ENCODE data around the gene EYA4. TPM values are rescaled to one million over a fixed set of nuclear protein-coding genes. Genes with fewer than 3 reads are reported as not detected.

Gene EYA4
- total and polyA plus RNA-seq, 2 donors (not counting 3 experiments of a cell fraction or from before 2014, with no cell fraction given) = not detected

- FAIRE-seq (no peak), DNase-seq (ENCODE audit: low read depth, low spot score) (no peak)
- Histone ChIP-seq H3K36me3 (ENCODE audit: control insufficient read depth in 2 of 2, extremely low read depth in 1 of 2, insufficient read depth in 2 of 2, low read length in 2 of 2) (no peaks in the 10 kb centered on the region), H3K27ac (ENCODE audit: insufficient read depth, low read depth, low read length) (no peak overlapping the region), H3K79me2 (ENCODE audit: control insufficient read depth, insufficient read depth, low read length) (no peaks in the 10 kb centered on the region), H3K9ac (replicated peaks; ENCODE audit: extremely low read depth, insufficient read depth, low read length) (no peak overlapping the region), H4K20me1 (replicated peaks; ENCODE audit: control insufficient read depth, extremely low read depth, insufficient read depth, low read length) (no peaks in the 10 kb centered on the region), H3K4me2 (ENCODE audit: insufficient read depth, low read length) (no peak overlapping the region), H3K9me1 (replicated peaks; ENCODE audit: control insufficient read depth, extremely low read depth, insufficient read depth, low read length) (no peaks in the 10 kb centered on the region), H3K9me3 (replicated peaks; ENCODE audit: control insufficient read depth, insufficient read depth, low read length) (no peaks in the 10 kb centered on the region), H3K4me1 (ENCODE audit: control insufficient read depth, extremely low read depth, insufficient read depth, low read length) (no peaks in the 10 kb centered on the region), H3K4me3 (replicated peaks in 1 of 3; ENCODE audit: insufficient read depth in 1 of 3, low read depth in 1 of 3, low read length in 3 of 3) (no peak overlapping the region), H2AFZ (ENCODE audit: low read depth, low read length) (no peak overlapping the region), H3K27me3 (ENCODE audit: control insufficient read depth in 2 of 2, insufficient read depth in 2 of 2, low read length in 2 of 2) (peaks cover 2 to 4% of the 10 kb centered on the region in 2 experiments)
- dilution Hi-C loops (cut with MboI; ENCODE audit: extremely low pct_ligation_motif_present, low sequenced_read_pairs) = no loop called here
- ChIA-PET POLR2A (no interaction called here), CTCF (interaction anchor here (0.8 to 3.6 kb wide), 13 partner anchors 10 to 1272 kb away, joined by 3 to 35 read pairs (median 4); no protein-coding TSS in a partner anchor)
- no TSS peak for BruUV-seq (replicated peaks)
- intact Hi-C loops (cut with micrococcal nuclease) = loop anchor here (2.0 kb wide), 1 partner anchor 265 kb away; no protein-coding TSS in a partner anchor
- TF ChIP-seq GATA2 (IDR thresholded peaks at IDR 0.05; ENCODE audit: insufficient read depth, insufficient read length, low read depth, low read length) (no peak), POLR2A (IDR thresholded peaks at IDR 0.05; ENCODE audit: low read depth, low read length) (no peak), CTCF (IDR thresholded peaks at IDR 0.05; ENCODE audit: extremely low read depth in 1 of 2, insufficient read depth in 1 of 2, low read depth in 1 of 2, low read length in 2 of 2) (no peak), FOS (IDR thresholded peaks at IDR 0.05; ENCODE audit: borderline replicate concordance, insufficient read depth, low read length) (no peak), MAX (IDR thresholded peaks at IDR 0.05; ENCODE audit: insufficient read depth, insufficient read length) (no peak), JUN (IDR thresholded peaks at IDR 0.05; ENCODE audit: borderline replicate concordance, insufficient read depth, insufficient read length, low read depth) (no peak), EZH2 (IDR thresholded peaks at IDR 0.05; ENCODE audit: borderline replicate concordance, low read depth, low read length, severe bottlenecking) (no peak), POLR2AphosphoS5 (IDR thresholded peaks at IDR 0.05; ENCODE audit: insufficient read depth, low read depth, low read length) (no peak), MYC (IDR thresholded peaks at IDR 0.05; ENCODE audit: low read depth, low read length) (no peak)
These were observed 310.7 kb downstream of the EYA4 start for GRCh38 chr6:133551847-133552341.
